GM21423 (cell line): ENCODE measurements around the gene OLFM2.
"Not testable (repeated sequence)": the region's sequence is repeated elsewhere in the genome, so short reads cannot be mapped to it uniquely, and the experiment has no call there.

Experiments used
- ATAC-seq: cut with Tn5 transposase; IDR thresholded peaks from one replicate; pipeline ENCODE4 v1.9.1; 2021; ENCODE audit warnings: mild to moderate bottlenecking, moderate library complexity; ENCODE audit not compliant: unreplicated experiment

The OLFM2 gene

GRCh38 chr19:9836021-9836420, 100.3 kb downstream of the OLFM2 start:
- no peak for ATAC-seq

- peak; percentile 2 for ATAC-seq
These were observed 100.8 kb downstream of the OLFM2 start for GRCh38 chr19:9835507-9835949.

GRCh38 chr19:9834726-9835506, 101.4 kb downstream of the OLFM2 start, which contains the start of gene PIN1:
Gene PIN1, plus strand, starts transcription at chr19:9835318. Its CDS starts 27 bp downstream, at chr19:9835345.
- ATAC-seq = peak; percentile 94

- no peak for ATAC-seq
These were observed 102.0 kb downstream of the OLFM2 start for GRCh38 chr19:9834307-9834725.

GRCh38 chr19:9828551-9829063, 107.7 kb downstream of the OLFM2 start:
- ATAC-seq = no peak

GRCh38 chr19:9827289-9828238, 108.8 kb downstream of the OLFM2 start, which contains the start of gene UBL5:
Gene UBL5, plus strand, starts transcription at chr19:9827918. Its CDS starts 420 bp downstream, at chr19:9828338.
- ATAC-seq = peak; percentile 92

- ATAC-seq = no peak
These were observed 112.5 kb downstream of the OLFM2 start for GRCh38 chr19:9823816-9824215.

GRCh38 chr19:9820034-9820433, 116.3 kb downstream of the OLFM2 start:
- not testable (repeated sequence) for ATAC-seq

- ATAC-seq = no peak
These were observed 116.8 kb downstream of the OLFM2 start for GRCh38 chr19:9819596-9819909.

GRCh38 chr19:9818734-9819595, 117.3 kb downstream of the OLFM2 start, which contains the start of gene FBXL12:
Gene FBXL12, minus strand, starts transcription at chr19:9819079. Its CDS starts 266 bp downstream, at chr19:9818813.
- ATAC-seq = peak; percentile 89

GRCh38 chr19:9818175-9818733, 118.1 kb downstream of the OLFM2 start:
- no peak for ATAC-seq

- ATAC-seq = no peak
These were observed 125.2 kb downstream of the OLFM2 start for GRCh38 chr19:9811139-9811538.

- no peak for ATAC-seq
These were observed 127.2 kb downstream of the OLFM2 start for GRCh38 chr19:9808855-9809824.

GRCh38 chr19:9806803-9807202, 129.5 kb downstream of the OLFM2 start:
- no peak for ATAC-seq
